ENCODE measurements around the gene LIPG.

LIPG gene

GRCh38 chr18:49610022-49610445, 48.2 kb downstream of the LIPG start:
- Histone ChIP-seq H3K27me3 (ENCODE audit: control insufficient read depth, insufficient read depth, low read length) (no peaks in the 10 kb centered on the region), H3K27ac (ENCODE audit: low read depth, low read length) (no peak overlapping the region), H3K9ac (ENCODE audit: low read length) (no peak overlapping the region), H3K4me1 (ENCODE audit: control insufficient read depth, insufficient read depth, low read length) (peaks cover 26% of the 10 kb centered on the region), H3K4me3 (ENCODE audit: low read depth, low read length) (no peak overlapping the region), H3K36me3 (ENCODE audit: control insufficient read depth, insufficient read depth, low read length) (no peaks in the 10 kb centered on the region), H3K9me3 (ENCODE audit: control insufficient read depth, insufficient read depth, low read depth, low read length) (peaks cover 19% of the 10 kb centered on the region; the same call in 1 of the 2 replicates)

- Histone ChIP-seq H3K9me3 (ENCODE audit: control insufficient read depth, insufficient read depth, low read depth, low read length) (peaks cover 7% of the 10 kb centered on the region; the same call in 1 of the 2 replicates), H3K27ac (ENCODE audit: low read depth, low read length) (no peak overlapping the region), H3K4me3 (ENCODE audit: low read depth, low read length) (no peak overlapping the region), H3K4me1 (ENCODE audit: control insufficient read depth, insufficient read depth, low read length) (peaks cover 26% of the 10 kb centered on the region), H3K27me3 (ENCODE audit: control insufficient read depth, insufficient read depth, low read length) (no peaks in the 10 kb centered on the region), H3K9ac (ENCODE audit: low read length) (no peak overlapping the region), H3K36me3 (ENCODE audit: control insufficient read depth, insufficient read depth, low read length) (no peaks in the 10 kb centered on the region)
Measured at GRCh38 chr18:49611316-49611715, 49.5 kb downstream of the LIPG start.

- peak overlapping the region; percentile 35 for H3K4me3 ChIP-seq (ENCODE audit: low read depth, low read length)
Measured at GRCh38 chr18:49612515-49613033, 50.7 kb downstream of the LIPG start.

GRCh38 chr18:49613141-49613640, 51.3 kb downstream of the LIPG start:
- Histone ChIP-seq H3K9ac (ENCODE audit: low read length) (peak overlapping the region; percentile 61), H3K4me3 (ENCODE audit: low read depth, low read length) (peak overlapping the region; percentile 35; the same call in 1 of the 2 replicates), H3K36me3 (ENCODE audit: control insufficient read depth, insufficient read depth, low read length) (no peaks in the 10 kb centered on the region), H3K4me1 (ENCODE audit: control insufficient read depth, insufficient read depth, low read length) (peaks cover 29% of the 10 kb centered on the region), H3K27me3 (ENCODE audit: control insufficient read depth, insufficient read depth, low read length) (no peaks in the 10 kb centered on the region), H3K27ac (ENCODE audit: low read depth, low read length) (peak overlapping the region; percentile 24; the same call in 1 of the 2 replicates), H3K9me3 (ENCODE audit: control insufficient read depth, insufficient read depth, low read depth, low read length) (no peaks in the 10 kb centered on the region)

More at GRCh38 chr18:49612515-49613033, 50.7 kb downstream of the LIPG start:
- H3K27me3 ChIP-seq (ENCODE audit: control insufficient read depth, insufficient read depth, low read length) = no peaks in the 10 kb centered on the region
- peak overlapping the region; percentile 61 for H3K9ac ChIP-seq (ENCODE audit: low read length)
- H3K4me1 ChIP-seq (ENCODE audit: control insufficient read depth, insufficient read depth, low read length) = peaks cover 29% of the 10 kb centered on the region
- no peaks in the 10 kb centered on the region for H3K9me3 ChIP-seq (ENCODE audit: control insufficient read depth, insufficient read depth, low read depth, low read length)
- H3K36me3 ChIP-seq (ENCODE audit: control insufficient read depth, insufficient read depth, low read length) = no peaks in the 10 kb centered on the region
- H3K27ac ChIP-seq (ENCODE audit: low read depth, low read length) = peak overlapping the region; percentile 24; the same call in 1 of the 2 replicates

- H3K4me3 ChIP-seq (ENCODE audit: low read depth, low read length) = peak overlapping the region; percentile 9; the same call in 1 of the 2 replicates
Measured at GRCh38 chr18:49613641-49614151, 51.8 kb downstream of the LIPG start.

GRCh38 chr18:49616618-49617328, 54.9 kb downstream of the LIPG start:
- peaks cover 41% of the 10 kb centered on the region for H3K4me1 ChIP-seq (ENCODE audit: control insufficient read depth, insufficient read depth, low read length)
- no peak overlapping the region for H3K9ac ChIP-seq (ENCODE audit: low read length)
- H3K9me3 ChIP-seq (ENCODE audit: control insufficient read depth, insufficient read depth, low read depth, low read length) = no peaks in the 10 kb centered on the region
- no peaks in the 10 kb centered on the region for H3K36me3 ChIP-seq (ENCODE audit: control insufficient read depth, insufficient read depth, low read length)
- H3K27me3 ChIP-seq (ENCODE audit: control insufficient read depth, insufficient read depth, low read length) = no peaks in the 10 kb centered on the region
- H3K4me3 ChIP-seq (ENCODE audit: low read depth, low read length) = no peak overlapping the region
- H3K27ac ChIP-seq (ENCODE audit: low read depth, low read length) = no peak overlapping the region

More at GRCh38 chr18:49613641-49614151, 51.8 kb downstream of the LIPG start:
- Histone ChIP-seq H3K36me3 (ENCODE audit: control insufficient read depth, insufficient read depth, low read length) (no peaks in the 10 kb centered on the region), H3K4me1 (ENCODE audit: control insufficient read depth, insufficient read depth, low read length) (peaks cover 29% of the 10 kb centered on the region), H3K9ac (ENCODE audit: low read length) (peak overlapping the region; percentile 8), H3K27me3 (ENCODE audit: control insufficient read depth, insufficient read depth, low read length) (no peaks in the 10 kb centered on the region), H3K27ac (ENCODE audit: low read depth, low read length) (peak overlapping the region; percentile 3; the same call in 1 of the 2 replicates), H3K9me3 (ENCODE audit: control insufficient read depth, insufficient read depth, low read depth, low read length) (no peaks in the 10 kb centered on the region)

- Histone ChIP-seq H3K9me3 (ENCODE audit: control insufficient read depth, insufficient read depth, low read depth, low read length) (no peaks in the 10 kb centered on the region), H3K4me1 (ENCODE audit: control insufficient read depth, insufficient read depth, low read length) (peaks cover 36% of the 10 kb centered on the region), H3K9ac (ENCODE audit: low read length) (no peak overlapping the region), H3K36me3 (ENCODE audit: control insufficient read depth, insufficient read depth, low read length) (no peaks in the 10 kb centered on the region), H3K27ac (ENCODE audit: low read depth, low read length) (no peak overlapping the region), H3K4me3 (ENCODE audit: low read depth, low read length) (no peak overlapping the region), H3K27me3 (ENCODE audit: control insufficient read depth, insufficient read depth, low read length) (no peaks in the 10 kb centered on the region)
Measured at GRCh38 chr18:49617329-49617695, 55.5 kb downstream of the LIPG start.

- no peak overlapping the region for H3K4me3 ChIP-seq (ENCODE audit: low read depth, low read length)
- no peak overlapping the region for H3K27ac ChIP-seq (ENCODE audit: low read depth, low read length)
- no peaks in the 10 kb centered on the region for H3K27me3 ChIP-seq (ENCODE audit: control insufficient read depth, insufficient read depth, low read length)
Measured at GRCh38 chr18:49617865-49618264, 56.0 kb downstream of the LIPG start.

GRCh38 chr18:49618742-49619681, 57.2 kb downstream of the LIPG start:
- Histone ChIP-seq H3K9me3 (ENCODE audit: control insufficient read depth, insufficient read depth, low read depth, low read length) (no peaks in the 10 kb centered on the region), H3K36me3 (ENCODE audit: control insufficient read depth, insufficient read depth, low read length) (no peaks in the 10 kb centered on the region), H3K4me1 (ENCODE audit: control insufficient read depth, insufficient read depth, low read length) (peaks cover 19% of the 10 kb centered on the region), H3K4me3 (ENCODE audit: low read depth, low read length) (no peak overlapping the region), H3K9ac (ENCODE audit: low read length) (no peak overlapping the region), H3K27me3 (ENCODE audit: control insufficient read depth, insufficient read depth, low read length) (no peaks in the 10 kb centered on the region), H3K27ac (ENCODE audit: low read depth, low read length) (no peak overlapping the region; the same call in 1 of the 2 replicates)

More at GRCh38 chr18:49617865-49618264, 56.0 kb downstream of the LIPG start:
- no peak overlapping the region for H3K9ac ChIP-seq (ENCODE audit: low read length)
- H3K36me3 ChIP-seq (ENCODE audit: control insufficient read depth, insufficient read depth, low read length) = no peaks in the 10 kb centered on the region
- H3K4me1 ChIP-seq (ENCODE audit: control insufficient read depth, insufficient read depth, low read length) = peaks cover 30% of the 10 kb centered on the region
- no peaks in the 10 kb centered on the region for H3K9me3 ChIP-seq (ENCODE audit: control insufficient read depth, insufficient read depth, low read depth, low read length)

- Histone ChIP-seq H3K4me1 (ENCODE audit: control insufficient read depth, insufficient read depth, low read length) (peaks cover 16% of the 10 kb centered on the region; the same call in 1 of the 2 replicates), H3K9ac (ENCODE audit: low read length) (no peak overlapping the region), H3K9me3 (ENCODE audit: control insufficient read depth, insufficient read depth, low read depth, low read length) (no peaks in the 10 kb centered on the region), H3K27ac (ENCODE audit: low read depth, low read length) (no peak overlapping the region), H3K4me3 (ENCODE audit: low read depth, low read length) (no peak overlapping the region), H3K36me3 (ENCODE audit: control insufficient read depth, insufficient read depth, low read length) (no peaks in the 10 kb centered on the region), H3K27me3 (ENCODE audit: control insufficient read depth, insufficient read depth, low read length) (no peaks in the 10 kb centered on the region)
Measured at GRCh38 chr18:49619801-49620200, 57.9 kb downstream of the LIPG start.

Measured in HUES6 (cell line).